DOHH2 (cell line): ENCODE results near the gene COL7A1.

Experiments used
- H3F3A ChIP-seq: fragments of 200-600 bp; sonication (generic), shearing (Covaris generic); 2 replicates; pipeline ENCODE4 v1.6.0; 2016; ENCODE audit warnings: antibody characterized with exemption, mild to moderate bottlenecking; ENCODE audit not compliant: control insufficient read depth, insufficient read depth
- H3K27ac ChIP-seq: fragments of 200-600 bp; sonication (generic); 2 replicates; pipeline ENCODE4 v1.5.1; 2014; ENCODE audit warnings: low read depth, mild to moderate bottlenecking, low read length, moderate library complexity
- H3K27me3 ChIP-seq: fragments of 200-600 bp; sonication (generic); 2 replicates; pipeline ENCODE4 v1.6.1; 2014; ENCODE audit warnings: mild to moderate bottlenecking, low read length, mixed read lengths; ENCODE audit not compliant: control insufficient read depth
- H3K36me3 ChIP-seq: fragments of 200-600 bp; sonication (generic); 2 replicates; pipeline ENCODE4 v1.6.1; 2014; ENCODE audit warnings: mild to moderate bottlenecking, low read length, moderate library complexity, mixed read lengths; ENCODE audit not compliant: control insufficient read depth
- H3K4me1 ChIP-seq: fragments of 200-600 bp; sonication (generic); 2 replicates; pipeline ENCODE4 v1.6.1; 2014; ENCODE audit warnings: mild to moderate bottlenecking, low read length, mixed read lengths; ENCODE audit not compliant: control insufficient read depth
- H3K4me2 ChIP-seq: fragments of 200-600 bp; sonication (generic); 2 replicates; pipeline ENCODE4 v1.6.0; 2014; ENCODE audit warnings: mild to moderate bottlenecking, low read length, moderate library complexity
- H3K4me3 ChIP-seq: fragments of 200-600 bp; sonication (generic); 2 replicates; pipeline ENCODE4 v1.5.1; 2014; ENCODE audit warnings: mild to moderate bottlenecking, low read length, mixed read lengths
- H3K79me2 ChIP-seq: fragments of 200-600 bp; sonication (generic); 2 replicates; pipeline ENCODE4 v1.6.1; 2014; ENCODE audit warnings: mild to moderate bottlenecking, low read length, mixed read lengths; ENCODE audit not compliant: control insufficient read depth
- H3K9me2 ChIP-seq: fragments of 200-600 bp; sonication (generic); replicated peaks from 2 replicates; pipeline ENCODE4 v1.6.1; 2014; ENCODE audit warnings: mild to moderate bottlenecking, low read length, mixed read lengths; ENCODE audit not compliant: control insufficient read depth
- H3K9me3 ChIP-seq: fragments of 200-600 bp; sonication (generic); 2 replicates; pipeline ENCODE4 v1.6.1; 2014; ENCODE audit warnings: antibody characterized with exemption, low read length, mixed read lengths; ENCODE audit not compliant: control insufficient read depth, insufficient read depth
- H4K20me1 ChIP-seq: fragments of 200-600 bp; sonication (generic); 2 replicates; pipeline ENCODE4 v1.6.0; 2014; ENCODE audit warnings: low read depth, mild to moderate bottlenecking, antibody characterized with exemption, low read length, moderate library complexity; ENCODE audit not compliant: control insufficient read depth, insufficient read depth
- EZH2phosphoT487 ChIP-seq: fragments of 200-600 bp; sonication (generic); IDR thresholded peaks from 2 replicates; pipeline ENCODE4 v1.6.1; 2017; ENCODE audit warnings: borderline replicate concordance, mild to moderate bottlenecking, antibody characterized with exemption, low read length, moderate library complexity, mixed read lengths
- TF ChIP-seq, protein P1 (sequence below): fragments of 200-600 bp; sonication (generic); IDR thresholded peaks from one replicate; pipeline ENCODE4 v1.5.1; 2014; ENCODE audit warnings: antibody characterized with exemption, mild to moderate bottlenecking, low read depth, low read length; ENCODE audit not compliant: poor library complexity, severe bottlenecking

The COL7A1 gene

DNA sequence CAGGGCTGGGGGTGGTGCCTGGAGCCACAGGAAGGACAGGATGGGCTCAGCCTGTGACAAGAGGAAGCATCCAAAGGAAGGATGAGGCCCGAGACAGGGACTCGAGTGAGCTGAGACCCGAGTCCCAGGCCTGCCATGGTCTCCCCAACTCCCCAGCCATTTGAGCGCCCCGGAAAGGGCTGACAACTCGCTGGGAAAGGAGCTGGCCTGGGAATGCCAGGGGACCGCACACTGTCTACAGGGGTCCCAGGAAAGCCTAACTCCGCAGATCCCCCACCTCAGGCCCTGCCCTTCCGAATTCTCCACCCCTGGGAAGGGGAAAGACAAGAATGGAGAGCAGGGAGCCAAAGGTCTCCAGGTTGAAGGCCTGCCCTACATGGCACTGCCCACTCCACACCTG is 70.2 kb downstream of the COL7A1 start:
- Histone ChIP-seq H3K4me1 (no peaks in the 10 kb centered on the region), H3F3A (no peaks in the 10 kb centered on the region; the same call in 1 of the 2 replicates), H3K36me3 (peaks cover 19% of the 10 kb centered on the region), H3K27ac (no peak overlapping the region), H3K4me2 (no peak overlapping the region), H3K9me3 (no peaks in the 10 kb centered on the region), H3K79me2 (no peaks in the 10 kb centered on the region), H3K27me3 (no peaks in the 10 kb centered on the region), H3K4me3 (no peak overlapping the region), H3K9me2 (no peaks in the 10 kb centered on the region), H4K20me1 (no peaks in the 10 kb centered on the region)
- TF ChIP-seq EZH2phosphoT487: no peak
- TF ChIP-seq, protein P1, sequence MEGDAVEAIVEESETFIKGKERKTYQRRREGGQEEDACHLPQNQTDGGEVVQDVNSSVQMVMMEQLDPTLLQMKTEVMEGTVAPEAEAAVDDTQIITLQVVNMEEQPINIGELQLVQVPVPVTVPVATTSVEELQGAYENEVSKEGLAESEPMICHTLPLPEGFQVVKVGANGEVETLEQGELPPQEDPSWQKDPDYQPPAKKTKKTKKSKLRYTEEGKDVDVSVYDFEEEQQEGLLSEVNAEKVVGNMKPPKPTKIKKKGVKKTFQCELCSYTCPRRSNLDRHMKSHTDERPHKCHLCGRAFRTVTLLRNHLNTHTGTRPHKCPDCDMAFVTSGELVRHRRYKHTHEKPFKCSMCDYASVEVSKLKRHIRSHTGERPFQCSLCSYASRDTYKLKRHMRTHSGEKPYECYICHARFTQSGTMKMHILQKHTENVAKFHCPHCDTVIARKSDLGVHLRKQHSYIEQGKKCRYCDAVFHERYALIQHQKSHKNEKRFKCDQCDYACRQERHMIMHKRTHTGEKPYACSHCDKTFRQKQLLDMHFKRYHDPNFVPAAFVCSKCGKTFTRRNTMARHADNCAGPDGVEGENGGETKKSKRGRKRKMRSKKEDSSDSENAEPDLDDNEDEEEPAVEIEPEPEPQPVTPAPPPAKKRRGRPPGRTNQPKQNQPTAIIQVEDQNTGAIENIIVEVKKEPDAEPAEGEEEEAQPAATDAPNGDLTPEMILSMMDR: no peak

DNA sequence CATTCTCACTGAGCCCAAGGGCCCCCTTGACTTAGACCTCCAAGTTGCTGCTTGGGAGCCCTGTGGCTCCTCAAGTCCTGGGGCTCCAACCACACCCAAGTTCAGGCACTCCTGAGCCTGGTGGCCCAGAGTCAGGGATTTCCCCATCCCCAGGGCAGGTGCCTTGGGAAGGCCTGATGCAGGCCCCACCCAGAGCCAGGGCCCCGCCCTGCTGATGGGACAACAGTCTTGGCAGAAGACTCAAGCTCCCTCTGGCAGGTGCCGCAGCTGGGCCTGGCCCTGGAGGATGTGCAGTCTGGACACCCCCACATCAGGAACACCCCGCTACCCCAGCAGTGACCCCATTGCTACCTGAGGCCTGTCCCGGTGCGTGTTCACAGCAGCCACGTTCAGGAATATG is 73.5 kb downstream of the COL7A1 start:
- TF ChIP-seq, protein P1: no peak
- TF ChIP-seq EZH2phosphoT487: no peak
- no peak overlapping the region for H3K4me2 ChIP-seq

DNA sequence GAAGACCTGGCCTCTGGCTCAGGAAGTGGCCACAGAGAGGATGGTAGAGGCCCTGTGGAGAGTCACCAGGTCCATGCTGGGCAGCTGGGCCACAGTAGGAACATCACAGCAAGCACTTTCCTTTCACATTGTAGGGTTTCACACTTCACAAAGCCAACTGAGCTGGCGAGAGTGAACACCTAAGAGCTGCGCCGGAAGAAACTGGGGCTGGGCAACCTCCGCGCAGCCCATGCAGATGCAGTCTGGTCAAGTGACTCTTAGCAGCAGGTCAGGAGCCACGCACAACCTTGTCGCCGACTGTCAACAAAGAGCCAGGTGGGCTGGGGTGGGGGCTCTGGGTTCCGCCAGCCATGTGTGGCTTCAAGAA is 75.9 kb downstream of the COL7A1 start:
- Histone ChIP-seq H3K79me2 (no peaks in the 10 kb centered on the region), H3F3A (no peaks in the 10 kb centered on the region), H3K27ac (no peak overlapping the region), H3K27me3 (no peaks in the 10 kb centered on the region), H3K36me3 (peaks cover 6% of the 10 kb centered on the region), H4K20me1 (no peaks in the 10 kb centered on the region), H3K4me3 (no peak overlapping the region), H3K9me2 (no peaks in the 10 kb centered on the region), H3K4me2 (no peak overlapping the region), H3K4me1 (peaks cover 12% of the 10 kb centered on the region), H3K9me3 (no peaks in the 10 kb centered on the region)
- no peak for TF ChIP-seq EZH2phosphoT487
- TF ChIP-seq, protein P1: no peak

More for the DNA sequence above, 73.5 kb downstream of the COL7A1 start:
- Histone ChIP-seq H3K9me3 (no peaks in the 10 kb centered on the region), H3K79me2 (no peaks in the 10 kb centered on the region), H3F3A (no peaks in the 10 kb centered on the region), H3K27me3 (no peaks in the 10 kb centered on the region), H3K9me2 (no peaks in the 10 kb centered on the region), H3K4me3 (no peak overlapping the region), H3K4me1 (no peaks in the 10 kb centered on the region), H3K27ac (no peak overlapping the region), H3K36me3 (peaks cover 6% of the 10 kb centered on the region), H4K20me1 (no peaks in the 10 kb centered on the region)
